HG02884 (cell line): ENCODE results near the gene CPAMD8.

Source experiments
- ATAC-seq: cut with Tn5 transposase; IDR thresholded peaks from one replicate; pipeline ENCODE4 v1.9.1; 2021; ENCODE audit warnings: mild to moderate bottlenecking, moderate library complexity; ENCODE audit not compliant: unreplicated experiment

Gene CPAMD8

DNA sequence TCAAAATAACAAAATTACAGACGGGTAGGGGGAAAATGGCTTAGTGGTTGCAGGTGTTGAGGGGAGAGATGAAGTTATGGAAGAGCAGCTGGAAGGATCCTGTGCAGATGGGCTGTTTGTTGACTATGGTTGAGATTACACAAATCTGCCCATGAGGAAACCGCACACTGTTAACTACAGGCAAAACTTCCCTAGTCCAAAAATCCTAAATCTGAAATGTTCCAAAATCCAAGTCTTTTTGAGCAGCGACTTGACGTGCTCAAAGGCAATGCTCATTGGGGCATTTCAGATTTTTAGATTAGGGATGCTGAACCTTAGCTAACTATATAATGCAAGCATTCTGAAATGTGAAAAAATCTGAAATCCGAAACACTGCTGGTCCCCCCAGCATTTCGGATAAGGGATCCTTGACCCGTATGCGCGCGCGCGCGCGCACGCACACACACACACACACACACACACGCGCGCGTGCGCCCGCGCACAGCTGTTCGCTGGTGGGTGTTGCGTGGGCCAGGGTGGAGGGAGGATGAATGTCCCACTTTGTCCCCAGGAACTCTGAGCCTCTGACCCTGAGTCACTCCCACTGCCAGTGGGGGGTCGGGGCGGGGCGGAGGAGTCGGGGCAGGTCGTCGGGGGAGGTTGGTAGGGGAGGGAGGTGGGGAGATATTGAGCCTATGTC, 131.0 kb downstream of the CPAMD8 start:
- ATAC-seq, result no peak

DNA sequence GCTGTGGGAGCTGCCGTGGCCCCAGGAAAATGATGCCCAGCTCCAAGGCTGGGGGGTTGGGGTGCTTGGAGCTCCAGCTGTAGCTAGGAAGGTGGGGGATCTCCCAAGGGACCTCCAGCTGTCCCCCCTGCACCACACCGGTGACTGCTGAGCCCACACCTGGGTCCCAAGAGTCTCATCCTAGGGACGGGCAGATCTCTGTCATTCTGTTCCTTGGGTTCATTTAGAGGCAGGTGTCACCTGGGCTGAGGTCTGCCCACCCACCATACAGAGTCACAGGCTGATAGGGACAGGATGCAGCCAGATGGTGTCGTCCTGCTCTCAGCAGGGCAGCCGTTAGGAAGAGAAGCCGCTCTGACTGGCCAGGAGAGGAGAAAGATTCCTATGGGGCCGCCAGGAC, 132.5 kb downstream of the CPAMD8 start:
- ATAC-seq, result no peak

DNA sequence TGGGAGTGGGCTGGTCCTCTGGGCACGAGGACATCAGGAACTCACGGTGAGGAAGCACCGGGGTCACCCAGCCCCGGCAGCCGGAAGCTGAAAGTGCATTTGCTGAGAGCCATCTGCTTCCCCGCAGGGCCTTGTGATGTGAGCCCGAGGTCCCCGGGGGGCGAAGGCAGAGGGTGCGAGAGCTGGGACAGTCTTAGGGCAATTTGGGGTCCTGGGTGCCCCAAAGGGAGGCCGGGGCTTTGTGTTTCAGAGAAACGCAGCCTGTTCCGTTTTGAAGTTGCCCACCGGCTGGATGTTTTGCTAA, 133.0 kb downstream of the CPAMD8 start:
- ATAC-seq, result no peak

DNA sequence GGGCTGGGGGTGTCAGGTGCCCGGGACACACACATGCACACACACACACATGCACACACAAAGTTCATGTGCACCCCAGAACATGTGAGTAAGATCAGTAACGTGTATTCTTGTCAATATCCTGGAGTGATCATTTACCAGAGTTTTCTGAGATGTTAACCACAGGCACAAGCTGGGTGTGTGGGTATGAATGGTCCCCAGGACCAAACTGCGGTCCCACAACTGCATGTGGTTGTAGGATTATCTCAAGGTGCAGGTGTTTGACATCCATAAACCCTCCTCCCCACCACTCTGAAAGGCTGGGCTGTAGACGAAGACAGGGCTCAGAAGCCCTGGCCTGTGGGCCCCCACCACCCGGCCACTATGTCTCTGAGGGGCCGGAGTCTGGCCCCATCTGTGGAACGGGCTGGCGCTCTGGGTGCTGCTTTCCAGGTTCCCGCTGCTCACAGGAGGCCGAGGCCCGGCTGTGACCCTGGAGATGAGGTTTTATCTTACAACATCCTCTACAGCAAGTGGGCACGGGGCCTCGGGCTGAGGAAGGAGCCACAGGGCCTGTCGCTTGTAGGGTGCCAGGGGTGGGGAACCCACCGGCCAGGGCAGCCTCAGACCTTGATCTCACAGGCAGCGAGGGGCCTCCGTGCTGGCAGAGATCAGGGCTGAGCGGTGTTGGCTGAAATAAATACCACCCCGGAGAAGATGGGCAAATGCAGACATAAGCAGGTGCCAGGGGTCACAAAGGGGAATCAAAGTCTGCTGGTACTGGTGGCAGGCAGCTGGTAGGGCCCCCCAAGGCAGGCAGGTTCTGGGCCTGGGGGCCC, 133.5 kb downstream of the CPAMD8 start:
- no peak for ATAC-seq

DNA sequence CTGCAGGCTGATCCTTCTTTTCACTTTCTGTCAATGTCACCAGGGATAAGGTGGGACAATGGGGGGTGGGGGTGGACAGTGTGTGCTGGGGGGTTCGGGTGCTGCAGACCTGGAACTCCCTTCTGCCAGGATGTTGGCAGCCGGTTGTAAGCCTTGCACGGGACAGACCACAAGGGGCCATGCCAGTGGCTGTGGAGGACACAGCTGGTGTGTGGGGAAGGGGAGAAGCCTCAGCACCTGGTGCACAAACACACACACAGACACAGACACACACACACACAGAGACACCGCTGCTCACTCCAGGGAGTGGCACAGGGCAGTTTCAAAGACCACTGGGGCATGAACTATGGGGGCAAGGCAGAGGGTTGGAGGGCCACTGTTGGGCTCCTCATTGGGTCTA, 134.2 kb downstream of the CPAMD8 start:
- ATAC-seq, result no peak

DNA sequence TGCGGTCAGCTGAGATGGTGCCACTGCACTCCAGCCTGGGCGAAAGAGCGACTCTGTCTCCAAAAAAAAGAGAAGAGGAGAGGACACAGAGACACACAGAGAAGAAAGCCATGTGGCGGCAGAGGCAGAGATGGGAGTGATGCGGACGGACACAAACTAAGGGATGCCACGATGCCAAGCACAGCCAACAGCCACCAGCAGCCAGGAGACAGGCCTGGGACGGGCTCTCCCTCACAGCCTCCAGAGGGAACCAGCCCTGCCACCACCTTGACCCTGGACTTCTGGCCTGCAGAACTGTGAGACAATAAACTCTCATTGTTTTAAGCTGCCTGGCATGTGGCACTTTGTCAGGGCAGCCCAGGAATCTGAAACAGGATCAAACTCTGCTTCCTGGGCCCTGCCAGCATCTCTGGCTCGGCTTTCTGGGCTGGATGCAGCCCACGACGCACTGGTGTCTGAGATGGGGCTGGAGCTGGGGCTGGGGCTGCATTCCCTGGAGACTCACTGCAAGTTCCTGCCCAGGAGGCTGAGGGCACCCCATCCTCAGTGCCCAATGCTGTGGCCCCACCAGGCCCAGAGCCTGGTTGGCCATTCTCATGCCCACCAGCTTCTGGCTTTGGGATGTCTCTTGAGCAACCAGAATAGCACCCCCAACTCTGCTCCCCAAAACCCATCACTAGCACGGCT, 134.8 kb downstream of the CPAMD8 start:
- ATAC-seq, result no peak

DNA sequence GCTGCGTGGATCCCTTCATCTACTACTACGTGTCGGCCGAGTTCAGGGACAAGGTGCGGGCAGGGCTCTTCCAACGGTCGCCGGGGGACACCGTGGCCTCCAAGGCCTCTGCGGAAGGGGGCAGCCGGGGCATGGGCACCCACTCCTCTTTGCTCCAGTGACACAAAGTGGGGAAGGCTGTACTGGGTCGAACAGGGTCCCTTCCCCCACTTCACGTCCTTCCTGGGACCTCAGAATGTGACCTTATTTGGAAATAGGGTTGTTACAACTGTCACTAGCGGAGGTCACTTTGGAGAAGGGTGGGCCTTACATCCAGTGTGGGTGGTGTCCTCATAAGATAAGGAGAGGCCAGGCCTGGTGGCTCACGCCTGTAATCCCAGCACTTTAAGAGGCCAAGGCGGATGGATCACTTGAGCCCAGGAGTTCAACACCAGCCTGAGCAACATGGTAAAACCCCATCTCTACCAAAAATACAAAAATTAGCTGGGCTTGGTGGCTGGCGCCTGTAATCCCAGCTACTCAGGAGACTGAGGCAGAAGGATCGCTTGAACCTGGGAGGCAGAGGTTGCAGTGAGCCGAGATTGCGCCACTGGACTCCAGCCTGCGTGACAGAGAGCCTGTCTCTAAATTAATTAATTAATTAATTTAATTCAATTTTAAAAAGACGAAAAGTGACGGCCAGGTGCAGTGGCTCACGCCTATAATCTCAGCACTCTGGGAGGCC, 136.0 kb downstream of the CPAMD8 start:
- no peak for ATAC-seq

DNA sequence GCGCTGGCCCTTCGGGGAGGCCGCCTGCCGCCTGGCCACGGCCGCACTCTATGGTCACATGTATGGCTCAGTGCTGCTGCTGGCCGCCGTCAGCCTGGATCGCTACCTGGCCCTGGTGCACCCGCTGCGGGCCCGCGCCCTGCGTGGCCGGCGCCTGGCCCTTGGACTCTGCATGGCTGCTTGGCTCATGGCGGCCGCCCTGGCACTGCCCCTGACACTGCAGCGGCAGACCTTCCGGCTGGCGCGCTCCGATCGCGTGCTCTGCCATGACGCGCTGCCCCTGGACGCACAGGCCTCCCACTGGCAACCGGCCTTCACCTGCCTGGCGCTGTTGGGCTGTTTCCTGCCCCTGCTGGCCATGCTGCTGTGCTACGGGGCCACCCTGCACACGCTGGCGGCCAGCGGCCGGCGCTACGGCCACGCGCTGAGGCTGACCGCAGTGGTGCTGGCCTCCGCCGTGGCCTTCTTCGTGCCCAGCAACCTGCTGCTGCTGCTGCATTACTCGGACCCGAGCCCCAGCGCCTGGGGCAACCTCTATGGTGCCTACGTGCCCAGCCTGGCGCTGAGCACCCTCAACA, 136.6 kb downstream of the CPAMD8 start:
- no peak for ATAC-seq

DNA sequence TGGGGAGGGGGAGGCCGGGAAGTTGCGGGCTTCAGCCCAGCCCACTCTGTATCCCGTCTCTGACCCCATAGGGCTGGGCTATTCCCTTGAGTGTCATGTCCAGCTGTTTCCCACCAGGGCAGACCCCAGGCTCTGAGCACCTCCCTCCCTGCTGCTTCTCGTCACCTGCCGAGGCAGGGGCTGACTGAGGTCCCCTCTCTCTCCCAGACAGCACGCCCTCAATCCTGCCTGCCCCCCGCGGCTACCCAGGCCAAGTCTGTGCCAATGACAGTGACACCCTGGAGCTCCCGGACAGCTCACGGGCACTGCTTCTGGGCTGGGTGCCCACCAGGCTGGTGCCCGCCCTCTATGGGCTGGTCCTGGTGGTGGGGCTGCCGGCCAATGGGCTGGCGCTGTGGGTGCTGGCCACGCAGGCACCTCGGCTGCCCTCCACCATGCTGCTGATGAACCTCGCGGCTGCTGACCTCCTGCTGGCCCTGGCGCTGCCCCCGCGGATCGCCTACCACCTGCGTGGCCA, 137.2 kb downstream of the CPAMD8 start:
- no peak for ATAC-seq

DNA sequence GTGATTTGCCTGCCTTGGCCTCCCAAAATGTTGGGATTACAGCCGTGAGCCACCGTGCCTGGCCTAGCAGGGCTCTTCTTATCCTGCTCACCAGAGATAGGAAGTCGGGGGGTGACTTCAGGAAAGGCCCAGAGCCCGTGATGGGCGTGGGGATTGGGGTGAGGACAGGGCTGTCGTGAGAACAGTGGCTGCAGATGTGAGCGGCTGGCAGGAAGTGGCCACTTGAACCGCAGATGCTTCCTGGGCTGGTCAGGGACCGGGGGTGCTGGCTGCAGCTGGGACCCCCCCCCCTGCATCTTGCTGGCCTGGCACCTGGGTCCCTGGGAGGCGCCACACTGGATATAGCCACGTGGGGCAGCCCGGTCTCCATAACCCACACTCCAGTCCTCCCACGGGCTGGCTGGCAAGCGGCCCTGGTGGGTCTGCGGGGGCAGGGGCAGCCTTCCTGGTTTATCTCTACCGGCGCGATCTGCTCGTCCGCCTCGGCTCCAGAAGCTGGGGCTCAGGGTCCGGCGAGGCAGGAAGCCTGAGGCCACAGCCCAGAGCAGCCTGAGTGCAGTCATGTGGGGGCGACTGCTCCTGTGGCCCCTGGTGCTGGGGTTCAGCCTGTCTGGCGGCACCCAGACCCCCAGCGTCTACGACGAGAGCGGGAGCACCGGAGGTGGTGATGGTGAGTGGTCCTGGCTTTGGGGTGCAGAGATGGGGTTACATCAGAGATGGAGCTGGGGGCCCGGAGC, 137.8 kb downstream of the CPAMD8 start, which contains the start of gene F2RL3:
TSS of gene F2RL3 (plus strand) at position 371 of the 737 bp plus-strand sequence. CDS start at position 562, 191 bp downstream.
- no peak for ATAC-seq

DNA sequence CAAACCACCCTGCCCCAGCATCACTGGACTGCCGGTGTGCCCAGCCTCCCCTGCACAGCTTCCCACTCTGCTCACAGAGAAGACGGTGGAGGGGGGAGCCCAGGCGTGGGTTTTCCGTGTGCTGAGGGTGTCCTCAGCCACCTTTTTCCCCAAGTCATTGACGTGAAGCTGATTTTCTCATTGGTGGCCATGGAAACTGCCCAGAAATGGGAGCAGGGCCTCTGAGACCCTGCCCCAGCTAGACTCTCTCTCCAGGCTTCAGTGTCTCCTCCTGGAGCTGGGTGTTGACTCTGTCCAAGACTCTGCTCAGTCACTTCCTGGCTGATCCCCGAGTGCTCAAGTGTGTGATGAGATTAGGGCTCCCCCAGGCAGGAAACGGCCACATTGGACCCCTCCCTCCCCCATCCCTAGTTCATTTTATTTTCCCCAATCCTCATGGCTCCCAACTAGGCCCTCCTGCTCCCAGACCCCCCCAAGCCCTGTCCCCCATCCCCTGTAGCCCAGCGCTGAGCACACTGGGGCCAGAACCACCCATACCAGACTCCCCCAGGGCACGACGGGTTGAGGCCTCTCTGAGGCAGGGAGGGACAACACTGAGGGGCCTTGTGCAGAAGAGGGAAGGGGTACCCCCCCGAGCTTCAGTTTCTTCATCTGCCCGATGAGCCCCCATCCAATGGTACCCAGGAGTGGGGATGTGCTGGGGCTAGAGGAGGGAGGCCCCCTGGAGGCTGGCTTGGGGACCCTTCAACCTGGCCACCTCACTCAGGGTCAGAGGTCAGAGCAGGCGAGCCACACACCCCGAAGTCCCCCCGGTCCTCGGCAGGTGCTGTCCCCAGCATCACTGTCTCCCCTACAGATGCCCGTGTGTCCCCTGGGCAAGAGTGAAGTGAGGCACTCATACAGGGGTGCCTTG, 139.0 kb downstream of the CPAMD8 start:
- ATAC-seq, result no peak

DNA sequence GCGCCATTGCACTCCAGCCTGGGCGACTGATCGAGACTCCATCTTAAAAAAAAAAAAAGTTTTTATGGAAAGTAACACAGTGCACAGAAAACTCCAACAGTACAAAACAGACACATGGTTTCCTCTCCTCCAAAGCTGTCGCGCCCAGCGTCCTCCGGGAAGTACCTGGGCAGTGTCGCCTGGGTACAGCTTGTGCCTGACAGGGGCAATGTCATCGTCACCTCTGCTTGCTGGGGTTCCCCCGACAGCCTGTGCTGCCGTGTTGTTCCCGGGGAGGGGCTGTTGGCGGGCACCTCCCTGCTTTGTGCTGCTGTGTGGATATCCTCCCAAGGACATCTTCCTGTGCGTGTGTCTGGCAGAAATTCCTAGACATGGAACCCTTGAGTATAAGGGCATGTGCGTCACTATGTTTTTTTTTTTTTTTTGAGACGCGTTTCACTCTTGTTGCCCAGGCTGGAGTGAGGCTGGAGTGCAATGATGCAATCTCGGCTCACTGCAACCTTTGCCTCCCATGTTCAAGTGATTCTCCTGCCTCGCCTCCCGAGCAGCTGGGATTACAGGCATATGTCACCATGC, 140.2 kb downstream of the CPAMD8 start:
- ATAC-seq, result no peak

DNA sequence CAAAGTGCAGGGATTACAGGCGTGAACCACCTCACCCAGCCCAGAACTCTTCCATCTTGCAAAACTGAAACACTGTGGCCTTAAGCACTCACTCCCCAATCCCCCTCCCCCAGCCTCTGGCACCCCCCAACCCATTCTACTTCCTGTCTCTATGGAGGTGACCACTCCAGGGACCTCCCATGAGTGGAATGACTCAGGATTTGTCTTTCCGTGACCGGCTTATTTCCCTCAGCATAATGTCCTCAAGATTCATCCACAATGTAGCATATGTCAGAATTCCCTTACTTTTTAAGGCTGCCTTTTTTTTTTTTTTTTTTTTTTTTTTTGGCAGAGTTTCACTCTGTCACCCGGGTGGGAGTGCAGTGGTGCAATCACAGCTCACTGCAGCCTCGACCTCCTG, 141.4 kb downstream of the CPAMD8 start:
- ATAC-seq, result no peak

DNA sequence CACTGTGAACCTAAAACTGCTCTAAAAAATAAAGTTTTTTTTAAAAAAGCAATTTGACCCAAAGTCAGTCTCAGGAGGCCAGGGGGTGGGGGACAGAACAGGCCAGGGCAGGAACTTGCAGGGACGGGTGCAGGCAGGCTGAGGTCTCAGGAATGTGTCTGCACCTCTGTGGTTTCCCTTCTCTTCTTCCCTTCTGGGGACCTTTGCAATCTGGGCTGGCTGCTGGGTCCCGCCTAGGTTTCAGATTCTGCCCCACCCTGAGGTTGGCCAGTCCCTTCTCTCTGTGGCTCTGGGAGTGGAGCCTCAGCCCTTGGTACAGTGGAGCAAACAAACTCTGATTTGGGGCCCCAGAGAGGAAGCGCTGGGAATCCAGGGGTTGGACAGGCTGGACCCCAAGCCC, 143.1 kb downstream of the CPAMD8 start:
- no peak for ATAC-seq

DNA sequence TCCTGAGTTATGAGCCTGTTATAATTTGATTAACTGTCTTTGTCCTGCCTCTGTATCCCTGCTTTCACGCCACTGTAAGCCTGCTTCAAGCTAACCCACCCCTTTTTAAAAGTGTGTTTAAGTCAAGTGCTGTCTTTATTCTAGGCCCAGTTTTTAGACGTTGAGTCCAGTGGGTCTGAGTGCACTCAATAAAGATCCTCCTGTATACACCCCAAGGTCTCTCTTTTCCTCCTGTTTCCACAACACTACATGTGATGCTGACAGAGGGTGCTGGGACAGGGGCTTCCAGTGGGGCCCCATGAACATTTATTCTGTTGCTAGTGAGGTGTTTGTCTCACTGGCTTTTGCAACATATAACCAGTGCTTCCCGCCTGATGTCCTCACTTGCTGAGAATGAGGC, 144.5 kb downstream of the CPAMD8 start:
- no peak for ATAC-seq

DNA sequence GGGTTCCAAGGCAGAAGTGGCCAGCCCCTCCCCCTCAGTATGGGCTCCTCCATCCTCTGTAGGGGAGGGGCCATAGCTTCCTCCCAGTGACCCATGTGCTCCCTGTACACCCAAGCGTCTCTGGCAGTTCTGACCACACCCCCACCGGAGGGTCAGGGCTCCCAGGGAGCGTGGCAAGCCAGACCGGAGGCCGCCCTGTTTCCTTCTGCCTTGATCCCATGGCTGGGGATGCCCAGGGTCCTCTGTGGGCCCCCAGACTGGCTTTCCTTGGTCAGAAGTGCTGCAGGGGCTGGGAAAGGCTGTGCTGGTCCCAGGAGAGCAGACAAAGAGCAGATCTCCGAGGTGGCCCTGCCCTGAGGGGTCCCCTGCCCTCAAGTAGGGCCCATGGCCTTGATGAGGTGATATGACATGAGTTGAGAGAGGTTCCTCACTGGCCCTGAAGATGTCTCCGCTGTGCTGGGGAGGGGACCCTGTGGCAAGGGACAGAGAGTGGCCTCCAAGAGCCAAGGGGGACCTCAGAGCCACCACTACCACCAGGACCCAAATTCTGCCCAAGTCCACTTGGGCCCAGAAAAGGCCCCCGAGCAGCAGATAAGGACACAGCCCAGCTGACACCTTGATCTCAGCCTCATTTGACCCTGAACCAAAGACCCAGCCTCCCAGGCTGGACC, 145.6 kb downstream of the CPAMD8 start:
- ATAC-seq, result no peak

DNA sequence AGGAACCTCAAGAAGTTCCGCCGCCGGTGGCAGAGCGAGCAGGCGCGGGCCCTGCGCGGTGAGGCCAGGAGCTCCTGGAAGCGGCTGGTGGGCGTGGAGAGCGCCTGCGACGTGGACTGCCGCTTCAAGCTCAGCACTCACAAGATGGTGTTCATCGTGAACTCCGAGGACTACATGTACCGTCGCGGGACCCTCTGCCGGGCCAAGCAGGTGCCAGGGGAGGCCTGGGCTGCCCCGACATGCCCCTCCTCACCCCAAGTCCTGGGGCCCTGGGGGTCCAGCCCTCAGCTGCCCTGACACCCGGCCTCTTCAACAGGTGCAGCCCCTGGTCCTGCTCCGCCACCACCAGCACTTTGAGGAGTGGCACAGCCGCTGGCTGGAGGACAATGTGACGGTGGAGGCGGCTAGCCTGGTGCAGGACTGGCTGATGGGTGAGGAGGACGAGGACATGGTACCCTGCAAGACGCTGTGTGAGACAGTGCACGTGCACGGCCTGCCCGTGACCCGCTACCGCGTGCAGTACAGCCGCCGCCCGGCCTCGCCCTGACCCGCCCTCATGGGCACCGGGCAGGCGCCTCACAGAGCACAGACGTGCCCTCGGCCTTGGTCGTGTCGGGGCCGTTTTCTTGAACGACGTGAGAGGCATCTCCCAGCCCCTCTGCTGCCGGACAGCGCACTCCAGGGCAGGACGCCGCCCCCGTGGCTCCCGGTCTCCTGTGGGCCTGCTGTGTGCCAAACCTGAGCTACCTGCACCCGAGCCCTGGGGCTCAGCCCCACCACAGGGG, 148.2 kb downstream of the CPAMD8 start:
- ATAC-seq, result no peak
